Right forelimb (tissue), 1 donor: ENCODE results near the gene FBN1.

Experiments used
- DNase-seq: peaks from one replicate; pipeline ENCODE4 v3.0.0-alpha.2; 2018

Gene FBN1

DNA sequence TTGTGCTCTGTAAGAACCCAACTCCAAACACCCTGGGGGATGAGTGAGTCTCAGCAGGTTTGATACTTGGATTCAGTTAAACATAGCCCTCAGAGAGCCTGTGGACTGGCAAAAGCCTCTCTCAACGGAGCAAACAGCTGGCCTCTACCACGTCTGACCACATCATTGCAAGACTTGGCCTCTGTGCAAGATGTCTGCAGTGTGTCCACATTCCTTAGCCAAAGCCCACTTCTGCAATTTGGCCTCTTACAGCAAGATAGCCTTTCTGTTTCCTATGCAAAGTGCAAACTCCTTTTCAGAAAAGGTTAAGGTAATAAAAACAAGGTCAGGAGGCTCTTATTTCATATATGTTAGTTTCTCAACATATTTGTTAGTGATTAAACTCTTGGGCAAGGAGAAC is 27.9 kb downstream of the FBN1 start:
- peak; percentile 58 for DNase-seq

DNA sequence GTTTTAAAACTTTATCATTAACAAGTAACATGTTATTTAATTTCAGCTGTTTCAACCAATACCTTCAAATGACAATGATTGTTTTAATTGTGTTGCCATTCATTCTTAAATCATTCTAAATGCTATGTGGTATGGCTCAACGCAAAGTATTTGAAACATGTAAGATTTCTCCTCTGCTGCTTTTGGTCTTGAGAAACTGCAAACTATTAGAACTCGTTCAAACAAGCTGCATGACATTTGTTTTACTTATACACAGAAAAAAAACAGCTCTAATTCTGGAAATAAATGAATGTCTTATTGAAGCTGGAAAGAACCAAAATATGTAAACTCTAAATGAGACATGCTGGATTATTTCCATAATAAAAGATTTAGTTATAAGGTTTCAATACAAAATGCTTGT is 29.3 kb downstream of the FBN1 start:
- no peak for DNase-seq

DNA sequence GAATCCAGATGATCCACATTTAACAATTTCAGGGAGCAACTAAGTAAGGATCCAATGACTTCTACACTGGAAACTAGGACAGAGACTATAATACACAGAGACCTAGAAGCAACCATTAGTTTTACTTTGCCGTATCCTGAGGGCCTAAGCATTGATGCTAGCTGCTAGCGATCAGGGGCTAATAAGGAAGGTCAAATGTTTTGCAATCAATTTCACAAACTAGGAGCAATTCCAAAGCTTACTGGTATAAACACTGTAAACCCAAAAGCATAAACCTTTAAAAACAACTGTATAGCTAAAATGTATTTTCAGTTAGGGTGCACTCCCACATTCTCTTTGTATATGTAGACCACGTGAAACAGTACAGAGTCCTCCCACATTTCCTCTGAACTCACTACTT is 31.5 kb downstream of the FBN1 start:
- DNase-seq = no peak

DNA sequence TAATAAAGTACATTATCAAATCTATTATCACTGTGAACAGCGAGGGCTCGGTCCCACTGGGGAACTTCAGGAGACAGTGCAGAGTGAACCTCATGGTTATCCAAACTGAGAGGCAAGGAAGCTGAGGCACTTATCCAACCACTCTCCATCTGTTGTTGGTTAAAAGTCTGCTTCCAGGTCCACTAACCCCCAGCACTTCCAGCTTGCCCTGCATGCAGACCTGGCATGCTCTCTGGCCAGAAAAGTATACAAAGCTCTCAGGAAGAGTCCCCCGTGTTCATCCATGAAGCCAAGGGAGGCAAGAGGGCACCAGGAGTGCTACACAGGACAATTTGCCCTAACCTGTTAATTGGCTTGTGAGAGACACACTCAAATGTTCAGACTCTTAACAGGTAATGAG is 36.0 kb downstream of the FBN1 start:
- DNase-seq = no peak

DNA sequence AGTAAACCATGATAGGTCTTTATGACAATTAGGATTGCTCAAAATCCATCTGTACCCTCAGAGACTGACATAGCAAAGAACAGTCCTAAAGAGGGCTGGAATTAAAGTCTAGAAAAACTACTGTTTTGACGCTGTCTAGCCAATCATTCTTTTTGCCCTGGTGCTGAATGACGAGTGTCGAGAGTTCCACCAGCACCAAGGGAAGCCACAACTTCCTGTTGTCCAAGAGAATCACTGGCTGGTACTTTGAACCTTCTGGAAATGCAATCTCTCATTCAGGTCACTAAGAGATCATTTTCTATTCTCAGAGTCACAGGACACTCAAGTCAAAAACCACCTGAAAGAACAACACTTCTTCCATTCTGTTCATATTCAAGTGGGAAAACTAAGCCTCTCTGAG is 37.7 kb downstream of the FBN1 start:
- no peak for DNase-seq

DNA sequence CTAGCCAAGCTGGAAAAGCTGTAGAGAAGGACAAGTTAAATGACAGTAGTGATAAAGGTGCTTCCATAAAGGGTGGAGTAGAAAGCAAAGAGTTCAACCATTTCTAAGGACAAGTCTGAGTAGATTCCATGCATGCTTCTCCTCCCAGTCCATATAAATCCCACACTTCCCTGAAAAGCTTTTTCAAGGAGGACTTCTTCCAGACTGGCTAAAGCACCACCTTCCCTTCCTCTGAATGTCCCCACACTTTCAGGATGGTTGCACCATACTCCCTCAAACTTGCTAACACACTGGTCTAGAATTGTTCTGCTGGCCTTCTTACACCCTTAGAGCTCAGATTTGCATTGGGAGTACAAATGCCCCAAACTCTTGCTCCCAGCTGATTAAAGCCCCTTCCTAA is 40.9 kb downstream of the FBN1 start:
- DNase-seq = no peak

DNA sequence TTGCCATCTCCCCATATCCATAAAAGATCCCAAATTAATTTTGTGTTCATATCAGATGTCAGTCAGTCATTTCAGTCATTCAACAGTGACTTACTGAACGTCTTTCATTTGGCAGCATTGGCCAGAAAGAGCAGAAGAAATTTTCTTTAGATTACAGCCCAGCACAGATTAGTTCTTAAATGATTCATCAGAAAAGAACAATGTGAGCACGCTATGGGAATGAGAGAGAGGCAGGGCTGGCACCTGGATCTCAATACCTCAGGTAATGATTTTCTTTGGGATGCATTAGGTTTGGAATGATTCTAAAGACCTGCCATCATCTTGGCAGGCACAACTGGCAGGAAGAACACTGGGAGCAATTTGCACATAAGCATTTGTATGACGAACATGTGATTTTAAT is 41.6 kb downstream of the FBN1 start:
- DNase-seq = no peak

DNA sequence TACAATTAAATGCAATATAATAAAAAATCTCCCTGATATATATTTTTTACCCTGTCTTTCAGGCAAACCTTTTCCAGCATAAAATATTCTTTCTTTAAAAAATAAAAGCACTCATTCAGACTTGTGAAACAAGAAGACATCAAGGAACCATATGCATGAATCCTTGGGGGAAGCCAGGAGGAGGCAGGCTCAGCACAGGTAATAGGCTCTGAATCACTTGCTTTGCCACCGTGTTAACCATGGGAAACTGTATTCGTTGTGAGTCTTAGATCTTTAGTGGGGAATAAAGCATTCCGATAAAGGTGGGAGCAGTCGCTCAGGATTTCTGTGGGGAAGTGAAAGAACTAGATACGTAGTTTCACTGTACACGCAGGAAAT is 42.4 kb downstream of the FBN1 start:
- DNase-seq = no peak

DNA sequence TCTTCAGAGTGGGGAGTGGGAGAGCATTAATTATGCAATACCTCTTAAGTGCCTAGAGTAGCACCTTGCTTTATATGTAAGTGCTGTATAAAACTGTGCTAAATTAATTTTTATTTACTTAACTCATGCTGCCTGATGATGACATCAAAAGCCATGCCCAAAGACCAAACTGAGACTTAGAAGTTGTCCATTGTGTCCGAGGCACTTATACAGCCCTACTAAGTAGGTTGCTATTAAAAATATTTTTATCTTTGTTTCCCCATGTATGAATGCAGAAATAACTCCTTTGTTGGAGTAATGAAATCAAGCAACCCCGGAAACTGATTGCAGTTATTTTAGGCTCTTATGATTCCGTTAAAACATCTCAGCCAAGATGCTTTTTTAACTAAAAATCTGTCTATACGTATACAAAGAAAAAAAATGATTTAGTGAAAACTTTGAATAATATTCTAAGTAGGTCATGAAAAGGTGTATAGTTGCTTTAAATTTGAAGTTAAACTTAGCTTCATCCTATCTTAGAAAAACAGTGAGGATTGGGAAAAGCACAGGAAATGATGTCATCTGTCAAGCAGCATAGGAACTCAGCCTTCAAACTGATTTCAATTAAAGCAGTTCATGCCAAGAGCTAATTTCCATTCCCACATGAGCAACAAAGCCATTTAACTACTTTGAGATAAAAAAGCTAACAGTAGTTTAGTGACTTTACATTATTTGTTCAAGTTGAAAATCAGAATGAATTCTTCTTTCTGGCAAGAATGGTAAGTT is 43.0 kb downstream of the FBN1 start:
- DNase-seq = no peak

DNA sequence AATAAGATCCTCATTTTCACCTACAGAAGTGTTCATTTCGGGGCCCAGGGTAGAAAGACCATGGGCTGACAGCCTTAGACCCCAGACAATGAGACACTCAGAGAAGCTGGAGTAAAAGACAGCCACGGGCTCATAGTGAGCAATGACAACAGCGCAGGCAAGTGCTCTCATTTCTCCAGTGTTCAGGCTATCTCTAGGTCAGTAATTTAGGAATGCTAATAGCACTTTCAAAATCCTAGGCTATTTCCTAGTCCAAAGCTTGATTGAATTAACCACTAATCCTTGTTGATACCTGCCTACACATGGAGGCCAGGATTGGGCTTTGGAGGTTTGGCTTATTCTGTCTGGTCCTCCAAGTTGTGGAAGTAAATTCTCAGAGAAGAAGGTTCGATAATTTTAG is 44.4 kb downstream of the FBN1 start:
- no peak for DNase-seq

DNA sequence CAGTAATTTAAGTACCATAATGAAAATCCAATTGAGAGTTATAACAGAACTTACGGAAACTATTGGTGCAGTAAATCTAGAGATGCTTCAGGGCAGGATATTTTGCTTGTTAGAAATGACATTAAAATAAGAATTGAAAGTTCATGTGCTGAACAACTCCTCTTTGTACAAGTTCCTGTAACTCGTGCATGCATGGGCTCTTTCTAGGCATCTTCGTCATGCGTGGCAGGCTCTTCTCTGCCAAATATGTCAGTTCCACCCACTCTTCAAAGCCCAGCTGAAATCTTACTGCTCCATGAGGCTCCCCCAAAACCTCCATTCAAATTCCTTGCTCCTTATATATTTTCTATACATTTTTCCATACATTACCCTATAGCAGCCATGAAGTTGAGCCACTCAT is 48.7 kb downstream of the FBN1 start:
- DNase-seq = no peak

DNA sequence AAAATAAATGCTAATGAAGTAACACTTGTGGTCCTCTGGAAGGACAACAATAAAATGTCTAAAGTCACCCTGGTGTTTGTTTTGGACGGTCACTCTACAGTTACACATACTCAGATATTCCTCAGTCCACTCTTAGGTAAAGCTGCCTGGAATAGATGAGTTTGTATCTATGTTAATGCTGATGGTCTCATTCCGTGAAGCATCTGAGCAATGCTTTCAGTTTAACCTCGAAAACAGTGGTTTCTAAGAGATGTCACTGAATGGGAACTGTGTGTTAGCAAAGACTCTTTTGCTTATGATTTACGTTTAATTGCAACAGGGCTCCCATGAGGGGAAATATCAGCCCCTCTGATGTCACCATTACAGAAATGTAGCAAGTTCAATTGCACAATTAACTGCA is 49.1 kb downstream of the FBN1 start:
- no peak for DNase-seq

DNA sequence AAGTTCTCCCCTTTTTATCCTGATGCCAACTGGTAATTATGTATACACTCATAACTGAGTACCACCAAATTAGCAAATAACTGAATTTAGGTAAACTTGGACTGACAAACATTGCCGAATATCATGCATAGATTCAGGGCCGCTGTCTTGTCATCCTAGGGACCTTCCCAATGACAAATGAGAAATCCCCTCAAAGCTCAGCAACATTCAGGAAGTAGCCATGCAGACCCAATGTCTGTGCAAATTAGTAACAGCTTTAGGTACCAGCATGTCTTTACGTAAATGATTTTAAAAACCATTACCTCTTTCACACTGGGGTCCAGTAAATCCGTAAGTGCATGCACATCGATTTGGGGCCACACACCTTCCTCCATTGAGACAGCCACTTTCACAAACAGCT is 49.5 kb downstream of the FBN1 start:
- no peak for DNase-seq

DNA sequence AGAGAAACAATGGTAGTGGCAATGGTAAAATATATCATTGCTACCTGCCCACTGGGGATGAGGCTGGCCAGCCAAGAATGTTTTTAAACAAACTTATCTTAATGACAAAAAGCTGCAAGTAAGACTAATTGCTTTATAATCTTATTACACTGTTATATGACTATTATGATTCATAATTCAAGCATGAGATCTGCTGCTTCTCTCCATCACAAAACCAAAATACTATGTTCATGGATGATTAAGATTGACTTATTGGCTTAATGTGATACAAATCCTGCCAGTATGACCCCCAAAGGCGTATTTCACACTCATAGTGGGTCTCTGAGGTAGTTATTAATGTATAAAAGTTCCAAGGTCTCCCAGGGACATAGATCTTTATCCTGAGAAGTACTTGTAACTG is 52.6 kb downstream of the FBN1 start:
- no peak for DNase-seq

DNA sequence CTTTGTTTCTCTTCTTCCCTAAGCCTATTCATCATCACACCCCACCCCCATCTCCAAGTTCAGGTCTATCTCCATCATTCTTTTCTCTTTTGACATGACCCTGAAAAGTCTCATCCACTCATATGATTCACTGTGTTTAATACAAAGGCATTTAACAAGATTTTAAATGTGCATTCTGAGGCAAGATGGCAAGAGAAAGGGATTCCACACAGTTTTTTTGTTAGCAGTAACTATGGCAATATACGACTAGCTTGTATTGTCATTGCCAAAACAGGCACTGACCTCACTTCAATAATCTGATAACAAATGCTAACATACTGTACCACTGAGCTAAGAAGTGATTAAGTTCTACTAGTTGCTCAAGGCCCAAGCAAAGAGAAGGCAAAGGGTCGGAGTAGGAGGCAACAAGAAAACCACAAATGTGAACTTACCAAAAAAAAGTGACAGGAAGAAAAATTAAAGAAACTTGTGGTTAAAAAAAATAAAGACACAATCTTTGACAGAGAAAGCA is 53.2 kb downstream of the FBN1 start:
- no peak for DNase-seq

DNA sequence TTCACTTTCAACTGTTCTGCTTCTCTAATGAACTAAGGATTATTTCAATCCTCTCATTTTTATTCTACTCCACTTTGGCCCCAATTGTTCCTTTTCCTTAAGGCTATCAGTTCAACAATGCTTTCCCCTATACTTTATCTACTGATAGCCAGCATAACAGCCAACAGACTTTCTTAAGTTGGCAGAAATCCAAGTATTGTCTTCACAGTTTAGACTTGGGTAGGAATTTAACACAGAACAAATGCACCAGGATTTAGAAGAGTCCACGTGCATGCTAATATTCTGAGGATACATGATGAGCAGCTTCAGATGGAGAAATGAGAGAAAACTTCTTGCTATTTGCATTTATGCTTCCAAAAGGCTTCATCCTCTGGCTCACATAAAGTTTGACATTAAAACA is 54.8 kb downstream of the FBN1 start:
- DNase-seq = no peak

DNA sequence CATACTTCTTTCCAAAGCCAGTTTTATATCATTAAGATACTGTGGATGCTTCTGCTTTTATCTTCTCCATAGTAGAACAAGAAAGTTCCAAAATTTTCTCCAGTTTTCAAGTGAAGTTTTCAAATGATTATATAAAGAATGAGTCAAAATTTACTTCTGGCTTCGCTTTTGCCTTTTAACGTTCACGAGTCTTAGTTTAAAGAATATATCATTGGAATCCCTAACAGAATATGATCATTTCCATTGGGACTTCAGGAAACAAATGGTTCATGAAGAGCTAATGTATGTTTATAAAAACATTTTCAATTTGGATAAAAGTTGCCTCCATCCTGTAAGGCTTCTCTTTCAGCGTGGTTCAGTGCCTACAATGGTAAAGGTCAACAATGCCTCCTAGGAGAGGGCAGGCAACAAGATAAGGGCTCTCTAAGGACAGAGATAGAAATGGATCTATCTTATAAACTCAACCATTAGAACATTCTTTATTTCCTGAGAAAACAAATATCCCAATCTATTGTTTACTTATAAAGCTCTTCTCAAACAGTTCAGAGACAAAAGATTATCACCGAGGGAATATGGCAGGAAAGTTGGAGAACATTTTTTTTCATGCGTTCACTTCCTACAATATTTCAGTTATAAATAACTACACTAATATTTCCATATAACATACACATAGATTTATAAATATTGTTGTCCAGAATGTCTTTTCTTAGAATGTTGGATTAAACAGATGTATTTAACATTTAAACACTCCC is 60.5 kb downstream of the FBN1 start:
- no peak for DNase-seq

DNA sequence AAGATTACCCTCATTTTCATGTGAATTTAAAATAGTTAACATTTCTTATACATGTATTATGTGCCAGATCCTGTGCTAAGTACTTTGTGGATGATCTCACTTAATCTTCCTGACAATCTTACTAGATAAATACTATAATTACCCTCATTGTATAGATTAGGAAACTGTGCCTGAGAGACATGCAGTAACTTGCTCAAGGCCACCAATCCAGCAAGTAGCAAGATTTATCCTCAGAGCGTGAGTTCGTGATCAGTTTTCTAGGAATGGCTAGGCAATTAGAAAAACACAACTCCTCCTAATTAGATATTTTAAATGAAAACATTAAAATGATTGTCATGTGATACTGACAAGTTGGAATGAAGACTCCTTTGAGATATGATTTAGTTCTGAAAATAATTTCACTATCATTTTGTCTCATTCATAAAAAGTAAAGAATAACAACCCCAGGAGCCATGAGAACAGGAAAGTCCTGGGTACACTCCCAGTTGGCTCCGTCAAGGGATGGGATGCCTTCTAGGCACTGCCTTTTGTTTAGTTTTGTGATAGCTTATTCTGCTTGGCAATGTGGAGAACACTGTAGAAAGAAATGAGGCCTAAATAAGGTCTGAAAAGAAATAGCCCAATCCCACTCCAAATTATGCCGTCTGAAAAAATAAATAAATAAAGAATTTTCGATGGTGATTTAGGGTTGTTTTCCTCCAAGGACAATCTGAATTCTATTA is 61.3 kb downstream of the FBN1 start:
- DNase-seq = no peak

DNA sequence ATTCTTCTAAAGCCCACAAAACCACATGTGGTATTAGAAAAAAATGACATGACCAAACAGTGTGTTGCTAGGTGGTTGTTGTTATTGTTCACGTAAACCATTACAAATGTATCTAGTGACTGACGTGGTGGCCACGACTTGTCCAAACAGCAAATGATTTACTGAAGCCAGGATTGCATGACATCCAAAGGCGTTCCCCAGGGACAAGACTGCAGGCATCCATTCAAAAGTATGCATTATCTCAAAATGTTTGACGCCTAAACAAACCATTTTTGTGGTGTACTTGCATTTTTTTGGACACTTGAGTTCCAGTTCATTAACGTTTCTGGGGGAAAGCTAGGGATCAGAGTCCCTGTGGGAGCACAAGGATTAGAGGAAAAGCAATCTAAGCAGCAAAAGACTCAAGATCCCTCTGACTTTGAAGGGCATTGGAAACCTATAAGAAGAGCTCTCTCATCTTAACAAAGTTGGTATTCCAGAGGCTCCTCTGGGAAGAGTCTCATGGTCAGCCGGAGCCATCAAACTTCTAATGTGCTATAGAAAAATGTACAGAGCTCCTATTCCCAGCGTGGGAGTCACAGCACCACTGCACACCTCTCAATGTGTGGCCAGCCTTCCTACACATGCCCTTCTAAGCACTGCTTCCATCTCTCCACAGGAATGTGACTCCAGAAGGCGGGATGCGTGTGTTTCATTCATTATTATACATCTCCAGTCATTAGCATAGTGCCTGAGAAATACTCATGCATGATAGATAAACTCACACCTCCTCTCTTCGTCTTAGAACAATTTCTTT is 62.9 kb downstream of the FBN1 start:
- no peak for DNase-seq

DNA sequence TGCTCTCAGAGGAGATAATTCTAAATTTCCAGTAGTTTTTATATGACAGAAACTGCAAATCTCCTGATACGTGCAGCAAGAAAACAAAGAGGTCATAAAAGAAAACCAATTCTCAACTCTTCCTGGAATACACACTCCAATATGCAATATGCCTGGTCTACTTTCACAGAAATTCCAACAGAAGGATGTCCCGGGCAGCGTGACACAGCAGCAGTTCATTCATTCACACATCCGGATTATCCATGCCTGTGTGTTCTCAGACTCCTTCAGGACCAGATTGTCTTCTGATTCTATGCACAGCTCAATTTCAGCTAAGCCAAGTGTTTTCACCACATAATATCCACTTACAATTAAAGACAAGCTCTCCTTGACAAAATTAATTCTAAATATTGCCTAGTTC is 64.3 kb downstream of the FBN1 start:
- DNase-seq = no peak

DNA sequence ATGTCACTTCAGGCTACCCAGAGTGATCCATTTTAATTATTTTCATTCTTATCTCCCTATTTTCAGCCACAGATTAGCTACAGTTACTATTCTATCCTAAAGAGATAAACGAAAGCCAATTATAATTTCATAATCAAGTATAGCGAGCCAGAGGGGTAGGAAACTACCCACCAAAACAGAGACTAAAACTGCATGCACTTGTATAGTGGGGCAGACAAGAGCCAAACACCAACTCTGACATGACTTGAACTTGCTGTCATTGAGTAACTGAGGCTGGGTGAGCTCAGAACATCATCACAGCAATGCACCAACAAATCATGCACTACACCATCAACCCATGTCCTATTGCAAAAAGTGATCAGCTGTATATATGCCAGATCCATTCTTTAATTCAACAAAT is 64.8 kb downstream of the FBN1 start:
- DNase-seq = no peak

DNA sequence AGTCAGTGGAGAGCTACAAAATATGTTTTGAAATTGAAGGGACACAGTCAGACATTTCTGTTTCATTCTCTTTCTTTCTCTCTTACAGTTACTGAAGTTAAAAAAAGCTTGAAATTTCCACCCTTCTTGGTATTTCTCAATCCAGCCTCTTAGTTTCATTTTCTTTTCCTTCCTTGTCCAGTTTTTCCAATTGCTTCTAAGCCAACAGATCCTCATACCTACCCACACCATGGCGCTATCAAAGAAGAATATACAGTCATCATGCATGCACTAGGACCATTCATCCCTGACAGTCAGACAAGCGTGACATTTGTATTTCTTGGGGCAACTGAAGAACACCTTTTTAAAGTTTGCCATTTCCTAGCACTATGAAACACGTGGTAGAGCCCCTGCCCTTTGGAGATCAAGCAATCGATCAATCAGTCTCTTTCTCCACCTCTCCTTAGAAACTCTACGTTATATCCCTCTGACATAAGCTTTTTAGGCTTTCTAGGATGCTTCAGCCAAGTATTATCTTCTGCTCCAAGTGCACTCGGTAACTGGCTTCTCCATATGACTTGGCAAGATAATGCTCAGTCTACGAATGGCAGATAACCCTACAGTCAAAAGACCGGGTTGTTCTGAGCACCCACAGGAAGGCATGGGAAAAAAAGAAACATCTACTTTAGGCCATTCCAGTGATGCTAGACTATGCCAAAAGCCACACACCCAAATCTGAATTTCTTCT is 65.4 kb downstream of the FBN1 start:
- no peak for DNase-seq
